Endometrial microvascular endothelial cells (primary cell): ENCODE results near the gene MEI1. TPM values are rescaled to one million over a fixed set of nuclear protein-coding genes. Genes with fewer than 3 reads are reported as not detected.
"Not testable (repeated sequence)": the region's sequence is repeated elsewhere in the genome, so short reads cannot be mapped to it uniquely, and the experiment has no call there.

Experiments
- in situ Hi-C: cut with HindIII; loops from 2 replicates; pipeline ENCODE4 v1.10.0; 2017; ENCODE audit warnings: low sequenced_read_pairs, low pct_unique_long_range_greater_than_20kb; ENCODE audit errors: inconsistent ontology term
- total RNA-seq: library from RNA; depleted of rRNA; stranded (reverse); fragments of >200 nt; gene quantifications from one replicate; pipeline ENCODE4 v1.2.3, GENCODE V29; 2015; ENCODE audit errors: inconsistent ontology term

The MEI1 gene
- total RNA-seq, 1 donor from 2014 or later = 0.28 TPM

- in situ Hi-C loops = no loop called here
These were observed 132.1 kb downstream of the MEI1 start for GRCh38 chr22:41831383-41831782.

- in situ Hi-C loops = no loop called here
These were observed 132.7 kb downstream of the MEI1 start for GRCh38 chr22:41831828-41832552.

GRCh38 chr22:41832553-41833368 is 133.5 kb downstream of the MEI1 start, which contains the start of gene SREBF2:
Gene SREBF2, plus strand, starts transcription at chr22:41833105. Its CDS starts 166 bp downstream, at chr22:41833271.
- in situ Hi-C loops = no loop called here

DNA sequence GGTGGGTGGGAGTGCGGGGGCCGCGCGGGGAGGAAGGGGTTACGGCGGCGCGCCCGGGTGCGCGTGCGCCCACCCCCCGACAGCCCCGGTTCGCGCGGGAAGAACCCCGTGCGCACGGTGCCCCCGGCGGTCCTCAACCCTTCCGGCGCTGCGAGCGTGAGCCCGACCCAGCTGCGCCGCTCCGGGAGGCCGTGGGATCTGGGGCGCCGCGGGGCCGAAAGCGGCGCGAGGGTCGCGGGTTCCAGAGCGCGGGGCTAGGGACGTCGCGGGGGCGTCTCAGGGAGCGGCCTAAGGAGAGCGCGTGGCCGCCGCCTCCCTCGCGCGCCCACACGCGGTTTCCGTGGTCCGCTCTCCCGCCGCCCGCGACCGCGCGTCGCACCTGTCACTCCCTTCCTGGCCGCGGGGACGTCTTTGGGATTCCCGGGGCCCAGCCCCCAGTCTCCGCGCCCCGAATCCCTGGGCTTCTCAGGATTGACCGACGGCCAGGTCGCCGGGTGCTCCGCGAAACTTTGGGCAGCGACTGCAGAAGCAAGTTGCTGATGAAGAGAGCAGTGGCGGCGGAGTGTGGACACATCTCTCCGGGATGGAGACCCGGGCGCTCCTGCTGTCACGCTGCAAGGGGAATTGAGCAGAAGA is 134.2 kb downstream of the MEI1 start:
- in situ Hi-C loops = no loop called here

DNA sequence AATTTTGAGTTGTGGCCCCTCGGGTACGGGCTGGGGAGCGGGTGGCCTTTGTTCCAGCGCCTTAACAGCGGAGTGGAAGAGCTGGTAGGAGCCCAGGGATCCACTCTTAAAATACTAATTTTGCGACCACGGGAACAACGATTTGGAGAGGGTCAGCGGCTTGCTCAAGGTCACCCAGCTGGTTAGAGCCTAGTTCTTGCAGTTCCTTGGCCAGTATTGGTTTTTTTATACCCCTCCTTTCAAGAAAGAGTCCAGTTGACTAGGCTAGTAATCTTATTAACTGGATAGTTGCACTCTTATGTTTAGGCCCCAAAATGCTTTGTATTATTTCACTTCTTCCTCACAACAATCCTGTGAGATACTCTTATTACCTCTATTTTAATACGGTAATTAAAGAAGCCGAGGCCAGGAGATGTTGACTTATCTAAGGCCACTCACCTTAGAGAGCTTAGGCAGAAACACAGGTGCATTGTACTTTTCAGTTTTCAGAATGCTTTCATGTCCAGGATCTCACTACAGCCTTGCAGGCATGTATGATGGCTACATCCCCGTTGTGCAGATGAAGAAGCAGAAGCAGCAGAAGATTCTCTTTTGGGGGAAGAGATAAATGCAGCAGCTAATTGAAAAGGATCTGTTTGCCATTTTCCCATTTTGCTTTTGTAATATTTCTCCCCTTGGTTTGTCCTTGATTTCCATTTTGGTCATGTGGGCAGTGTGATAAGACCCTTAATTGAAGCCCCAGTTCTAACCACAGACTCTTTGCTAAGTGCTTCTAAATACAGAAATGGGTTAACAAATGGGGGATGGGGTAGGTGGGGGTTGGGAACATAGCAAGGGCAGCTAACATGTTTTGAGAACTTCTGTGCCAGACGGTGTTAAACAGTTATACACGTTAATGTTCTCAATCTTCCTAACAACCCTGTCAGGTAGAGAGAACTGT is 135.0 kb downstream of the MEI1 start:
- in situ Hi-C loops = no loop called here

- in situ Hi-C loops = not testable (repeated sequence)
These were observed 136.2 kb downstream of the MEI1 start for GRCh38 chr22:41835462-41835861.

DNA sequence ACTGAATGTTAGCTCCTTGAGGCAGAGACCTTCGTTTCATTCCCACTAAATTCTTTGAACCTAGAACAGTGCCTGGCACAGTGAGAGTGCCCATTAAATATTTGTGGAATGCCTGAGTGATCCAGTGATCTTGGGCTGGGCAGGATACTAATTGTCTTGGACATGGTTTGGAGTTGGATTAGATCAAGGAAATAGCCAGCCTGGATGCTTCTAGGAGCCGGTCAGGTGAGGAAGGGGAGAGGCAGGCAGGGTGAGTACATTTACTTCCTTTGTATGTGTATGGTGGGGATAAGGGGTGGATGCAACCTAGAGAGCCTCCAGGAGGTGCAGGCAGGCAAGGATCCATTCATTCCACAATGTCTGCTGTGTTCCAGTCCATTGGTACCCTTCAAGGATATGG is 137.2 kb downstream of the MEI1 start:
- in situ Hi-C loops = no loop called here

GRCh38 chr22:41838842-41839618 is 139.7 kb downstream of the MEI1 start:
- in situ Hi-C loops = no loop called here

DNA sequence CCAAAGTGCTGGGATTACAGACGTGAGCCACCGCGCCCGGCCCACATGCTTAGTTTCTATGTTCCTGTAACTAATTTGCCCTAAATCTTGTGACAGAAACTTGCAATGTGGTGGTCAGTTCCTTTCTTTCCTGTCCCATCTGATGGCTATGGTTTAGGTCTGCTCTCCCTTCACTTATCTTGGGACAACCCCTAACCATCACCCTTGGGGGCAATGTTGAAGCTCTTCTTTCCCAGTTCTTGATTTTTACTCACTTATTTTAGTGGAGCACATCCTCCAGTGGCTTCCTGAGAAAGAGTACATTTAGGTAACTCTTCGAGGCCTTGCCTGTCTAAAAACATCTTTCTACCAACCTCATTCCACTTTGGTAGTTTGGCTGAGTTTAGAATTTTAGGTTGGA is 140.9 kb downstream of the MEI1 start:
- in situ Hi-C loops = no loop called here

- in situ Hi-C loops = no loop called here
These were observed 141.9 kb downstream of the MEI1 start for GRCh38 chr22:41841085-41841712.

DNA sequence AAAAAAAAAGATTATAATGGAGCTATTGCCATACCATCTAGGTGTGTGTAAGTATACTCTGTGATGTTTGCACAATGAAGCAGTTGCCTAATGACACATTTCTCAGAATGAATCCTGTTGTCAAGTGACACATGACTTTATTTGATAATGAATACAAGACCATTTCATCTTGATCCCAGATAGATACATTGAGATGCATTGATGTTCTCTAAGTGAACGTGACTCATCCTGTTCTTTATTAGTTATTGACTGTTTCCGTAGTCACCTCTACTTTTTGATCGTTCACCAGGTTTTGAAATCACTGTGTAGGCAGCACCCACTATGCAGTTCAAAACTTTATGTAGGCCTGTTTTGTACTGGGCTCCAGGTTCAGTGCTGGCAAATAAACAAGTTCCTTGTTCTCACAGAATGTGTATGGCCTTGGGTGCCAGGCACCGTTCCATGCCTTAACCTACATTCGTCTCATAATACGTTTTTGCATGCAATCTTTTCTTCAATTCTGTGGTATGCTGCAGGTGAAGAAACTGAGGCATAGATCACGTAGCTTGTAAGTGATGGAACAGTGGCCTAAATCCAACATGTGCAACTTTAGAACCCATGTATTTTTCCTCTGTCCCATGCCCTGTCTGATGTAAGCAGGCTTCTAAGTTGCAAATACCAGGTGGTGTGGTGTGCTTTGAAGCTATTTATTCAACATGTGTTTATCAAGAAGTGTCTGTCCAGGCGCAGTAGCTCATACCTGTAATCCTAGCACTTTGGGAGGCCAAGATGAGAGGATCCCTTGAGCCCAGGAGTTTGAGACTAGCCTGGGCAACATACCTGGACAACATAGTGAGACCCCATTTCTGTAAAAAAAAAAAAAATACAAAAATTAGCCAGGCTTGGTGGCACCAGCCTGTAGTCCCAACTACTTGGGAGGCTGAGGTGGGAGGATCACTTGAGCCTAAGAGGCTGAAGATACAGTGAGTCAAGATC is 144.0 kb downstream of the MEI1 start:
- in situ Hi-C loops = no loop called here

DNA sequence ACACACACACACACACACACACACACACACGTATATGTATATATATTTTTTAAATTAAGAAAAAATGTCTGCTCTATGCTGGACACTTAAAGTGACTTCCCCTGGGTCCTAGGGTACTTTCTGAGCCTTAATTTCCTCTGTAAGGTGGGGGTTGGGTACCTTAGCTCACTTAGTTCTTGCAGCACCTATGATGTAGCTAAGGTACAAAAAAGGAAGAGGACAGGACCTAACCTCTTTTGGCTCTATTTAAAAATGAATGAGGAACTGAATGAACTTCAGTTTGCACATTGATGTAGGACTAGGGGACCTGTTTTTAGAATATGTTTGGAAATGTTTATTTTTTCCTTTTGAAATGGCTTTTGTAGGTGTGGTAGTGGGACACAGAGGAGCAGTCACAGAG is 144.7 kb downstream of the MEI1 start:
- in situ Hi-C loops = no loop called here

DNA sequence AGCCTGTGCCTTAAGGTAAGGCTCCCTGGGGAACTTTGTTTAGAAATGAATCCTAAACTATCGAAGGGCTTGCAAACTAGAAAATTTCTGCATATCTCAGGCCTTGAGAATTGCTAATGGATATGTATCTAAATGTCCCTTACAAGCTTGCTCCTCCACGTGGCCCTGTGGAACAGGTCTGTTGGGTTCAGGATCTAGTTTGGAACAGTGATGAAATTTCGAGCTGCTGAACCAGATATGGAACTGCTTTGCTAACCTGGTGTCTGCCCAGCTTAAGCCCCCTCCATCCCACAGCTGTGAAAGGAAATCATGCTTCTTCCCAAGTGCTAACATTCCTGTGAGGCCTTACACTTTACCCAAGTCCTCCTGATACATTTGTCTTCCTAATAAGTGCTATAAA is 145.2 kb downstream of the MEI1 start:
- in situ Hi-C loops = no loop called here

DNA sequence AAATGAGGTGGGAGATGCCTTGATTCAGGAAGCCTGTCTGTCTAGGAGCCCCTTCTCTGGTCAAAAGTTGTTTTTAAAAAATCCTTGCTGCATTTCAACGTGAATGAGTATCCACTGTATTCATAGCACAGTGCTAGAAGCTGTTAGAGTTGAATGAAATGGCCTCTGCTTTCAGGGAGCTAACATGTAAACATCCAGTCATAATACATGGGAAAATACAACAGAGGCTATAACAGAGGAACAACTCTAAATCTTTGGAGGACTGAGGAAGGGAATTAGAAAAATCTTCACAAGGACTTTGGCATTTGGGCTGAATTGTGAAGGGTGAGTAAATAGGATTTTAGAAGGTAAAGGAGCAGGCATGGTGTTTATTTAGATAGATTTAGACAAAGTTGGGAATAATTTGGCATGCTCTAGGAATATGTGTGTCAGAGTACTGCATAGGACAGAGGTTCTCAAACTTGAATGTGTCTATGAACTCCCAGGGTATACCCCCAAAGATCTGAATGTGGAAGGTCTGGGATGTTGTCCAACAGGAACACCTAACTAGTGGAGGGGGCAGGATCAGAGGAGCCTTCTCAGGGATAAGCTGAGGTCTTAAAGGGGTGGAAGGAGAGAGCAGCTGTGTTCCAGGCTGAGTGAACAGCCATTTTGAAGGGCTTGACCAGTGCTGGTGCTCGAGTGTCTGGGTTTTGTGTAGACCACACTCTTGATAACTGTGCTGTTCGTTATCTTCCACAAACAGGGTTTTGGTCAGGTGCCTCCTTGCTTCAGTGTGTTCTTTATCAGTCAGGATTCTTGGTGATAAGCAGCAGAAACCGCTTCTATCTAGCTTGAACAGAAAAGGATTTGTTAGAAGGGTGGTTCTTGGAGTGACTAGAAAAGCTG is 146.3 kb downstream of the MEI1 start:
- in situ Hi-C loops = no loop called here

- in situ Hi-C loops = no loop called here
These were observed 147.1 kb downstream of the MEI1 start for GRCh38 chr22:41846268-41846987.
